Measurements from ENCODE around the gene DIS3L2.
A peak's percentile ranks its signal among the peaks of the same experiment; 100 is the strongest.

The DIS3L2 gene

DNA sequence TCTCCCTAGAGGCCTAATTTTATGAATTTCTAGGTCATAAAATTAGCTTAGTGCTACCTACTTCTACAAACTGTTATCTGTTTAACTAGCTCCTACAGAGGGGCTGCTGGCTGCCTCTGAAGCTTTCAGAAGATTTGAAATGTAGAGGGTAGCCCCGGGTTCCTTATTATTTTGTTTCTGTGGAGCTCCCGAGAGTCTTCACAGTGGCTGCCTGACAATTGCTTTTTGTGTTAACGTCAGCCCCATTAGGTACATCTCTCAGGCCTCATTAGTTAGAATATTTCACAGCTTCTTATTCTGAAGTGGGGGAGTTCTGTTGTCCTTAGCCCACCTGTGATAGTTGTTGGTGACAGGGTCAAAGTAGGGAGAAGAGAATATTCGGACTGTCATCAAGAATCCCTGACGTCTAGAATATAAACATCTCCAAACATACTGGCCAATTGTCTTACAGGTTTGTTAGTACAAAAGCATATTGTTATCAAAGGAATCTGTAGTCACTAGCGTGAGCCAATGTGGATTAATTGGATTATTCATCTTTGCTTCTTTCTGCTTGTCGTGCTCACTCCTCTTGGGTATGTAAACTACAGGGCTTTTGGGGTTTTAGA lies 77.5 kb downstream of the DIS3L2 start:
- Histone ChIP-seq H3K27me3 (ENCODE audit: insufficient read depth, low read length, poor library complexity, severe bottlenecking) (no peaks in the 10 kb centered on the region), H3F3A (ENCODE audit: low read depth) (no peaks in the 10 kb centered on the region), H3K79me2 (ENCODE audit: insufficient read depth, low read length) (no peaks in the 10 kb centered on the region), H3K4me3 (ENCODE audit: low read length, poor library complexity, severe bottlenecking) (peak overlapping the region; percentile 46), H4K20me1 (ENCODE audit: insufficient read depth, low read length, poor library complexity, severe bottlenecking) (no peaks in the 10 kb centered on the region), H3K36me3 (ENCODE audit: insufficient read depth, low read length) (peaks cover 7% of the 10 kb centered on the region; the same call in 1 of the 2 replicates), H3K9ac (ENCODE audit: low read depth, low read length, poor library complexity, severe bottlenecking) (peak overlapping the region; percentile 50), H3K4me2 (ENCODE audit: low read depth, low read length, poor library complexity, severe bottlenecking) (peak overlapping the region; percentile 47), H3K9me3 (ENCODE audit: insufficient read depth, low read depth, low read length) (no peaks in the 10 kb centered on the region; the same call in 1 of the 2 replicates), H3K9me2 (replicated peaks; ENCODE audit: low read depth, low read length) (no peaks in the 10 kb centered on the region), H3K4me1 (ENCODE audit: insufficient read depth, low read length, poor library complexity, severe bottlenecking) (peaks cover 14% of the 10 kb centered on the region), H2AFZ (ENCODE audit: low read length) (no peak overlapping the region)
- TF ChIP-seq, protein P1, sequence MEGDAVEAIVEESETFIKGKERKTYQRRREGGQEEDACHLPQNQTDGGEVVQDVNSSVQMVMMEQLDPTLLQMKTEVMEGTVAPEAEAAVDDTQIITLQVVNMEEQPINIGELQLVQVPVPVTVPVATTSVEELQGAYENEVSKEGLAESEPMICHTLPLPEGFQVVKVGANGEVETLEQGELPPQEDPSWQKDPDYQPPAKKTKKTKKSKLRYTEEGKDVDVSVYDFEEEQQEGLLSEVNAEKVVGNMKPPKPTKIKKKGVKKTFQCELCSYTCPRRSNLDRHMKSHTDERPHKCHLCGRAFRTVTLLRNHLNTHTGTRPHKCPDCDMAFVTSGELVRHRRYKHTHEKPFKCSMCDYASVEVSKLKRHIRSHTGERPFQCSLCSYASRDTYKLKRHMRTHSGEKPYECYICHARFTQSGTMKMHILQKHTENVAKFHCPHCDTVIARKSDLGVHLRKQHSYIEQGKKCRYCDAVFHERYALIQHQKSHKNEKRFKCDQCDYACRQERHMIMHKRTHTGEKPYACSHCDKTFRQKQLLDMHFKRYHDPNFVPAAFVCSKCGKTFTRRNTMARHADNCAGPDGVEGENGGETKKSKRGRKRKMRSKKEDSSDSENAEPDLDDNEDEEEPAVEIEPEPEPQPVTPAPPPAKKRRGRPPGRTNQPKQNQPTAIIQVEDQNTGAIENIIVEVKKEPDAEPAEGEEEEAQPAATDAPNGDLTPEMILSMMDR (conservative IDR thresholded peaks at IDR 0.05; ENCODE audit: low read length) = no peak
- no peak for TF ChIP-seq EZH2phosphoT487 (IDR thresholded peaks at IDR 0.05; ENCODE audit: borderline replicate concordance)

DNA sequence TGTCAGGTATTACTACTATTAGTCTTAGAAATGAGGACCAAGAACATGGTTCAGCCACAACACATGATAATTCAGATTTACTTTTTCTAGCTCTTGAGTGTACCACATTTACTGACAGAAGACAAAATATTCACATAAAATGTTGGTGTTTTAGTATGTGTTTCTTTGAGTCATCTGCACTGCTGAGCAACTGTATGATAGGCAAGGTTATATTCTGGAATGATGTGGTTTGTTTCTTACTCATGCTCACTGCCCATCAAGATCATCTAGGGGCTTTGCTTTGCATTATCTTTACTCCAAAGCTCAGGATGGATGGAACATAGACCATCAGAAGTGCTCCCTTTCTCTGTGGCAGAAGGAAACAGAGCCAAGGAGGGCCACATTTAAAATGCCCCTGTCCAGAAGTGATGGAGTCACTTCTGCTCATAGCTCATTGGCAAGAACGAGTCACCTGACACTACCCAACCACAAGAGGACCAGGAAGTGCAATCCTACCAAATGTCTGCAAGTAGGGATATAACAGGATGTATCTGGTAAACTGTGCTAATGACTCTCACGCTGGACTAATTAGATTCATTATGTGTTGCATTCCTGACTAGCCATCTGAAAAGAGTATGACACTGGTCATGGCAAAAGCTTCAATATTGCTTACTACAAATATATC lies 81.5 kb downstream of the DIS3L2 start:
- H3K9me2 ChIP-seq (replicated peaks; ENCODE audit: low read depth, low read length) = no peaks in the 10 kb centered on the region
- no peaks in the 10 kb centered on the region for H3K79me2 ChIP-seq (ENCODE audit: insufficient read depth, low read length)
- H3K9me3 ChIP-seq (ENCODE audit: insufficient read depth, low read depth, low read length) = no peaks in the 10 kb centered on the region
- H2AFZ ChIP-seq (ENCODE audit: low read length) = no peak overlapping the region
- H3F3A ChIP-seq (ENCODE audit: low read depth) = 0 out of 2 replicates have a peak, but pooled peaks cover 6% of the 10 kb centered on the region
- H3K27me3 ChIP-seq (ENCODE audit: insufficient read depth, low read length, poor library complexity, severe bottlenecking) = no peaks in the 10 kb centered on the region
- H3K4me3 ChIP-seq (ENCODE audit: low read length, poor library complexity, severe bottlenecking) = no peak overlapping the region
- H3K4me1 ChIP-seq (ENCODE audit: insufficient read depth, low read length, poor library complexity, severe bottlenecking) = peaks cover 12% of the 10 kb centered on the region
- TF ChIP-seq EZH2phosphoT487 (IDR thresholded peaks at IDR 0.05; ENCODE audit: borderline replicate concordance) = no peak
- TF ChIP-seq, protein P1 (conservative IDR thresholded peaks at IDR 0.05; ENCODE audit: low read length) = no peak
- H3K36me3 ChIP-seq (ENCODE audit: insufficient read depth, low read length) = no peaks in the 10 kb centered on the region
- H3K9ac ChIP-seq (ENCODE audit: low read depth, low read length, poor library complexity, severe bottlenecking) = no peak overlapping the region
- H4K20me1 ChIP-seq (ENCODE audit: insufficient read depth, low read length, poor library complexity, severe bottlenecking) = no peaks in the 10 kb centered on the region
- H3K4me2 ChIP-seq (ENCODE audit: low read depth, low read length, poor library complexity, severe bottlenecking) = no peak overlapping the region

GRCh38 chr2:232043966-232044365 lies 82.5 kb downstream of the DIS3L2 start:
- no peaks in the 10 kb centered on the region for H3K27me3 ChIP-seq (ENCODE audit: insufficient read depth, low read length, poor library complexity, severe bottlenecking)
- H2AFZ ChIP-seq (ENCODE audit: low read length) = no peak overlapping the region
- no peaks in the 10 kb centered on the region for H3K9me2 ChIP-seq (replicated peaks; ENCODE audit: low read depth, low read length)
- no peak overlapping the region for H3K9ac ChIP-seq (ENCODE audit: low read depth, low read length, poor library complexity, severe bottlenecking)
- no peaks in the 10 kb centered on the region for H3K79me2 ChIP-seq (ENCODE audit: insufficient read depth, low read length)
- no peaks in the 10 kb centered on the region for H3K9me3 ChIP-seq (ENCODE audit: insufficient read depth, low read depth, low read length)
- 0 out of 2 replicates have a peak, but pooled peaks cover 6% of the 10 kb centered on the region for H3F3A ChIP-seq (ENCODE audit: low read depth)
- no peak overlapping the region for H3K4me3 ChIP-seq (ENCODE audit: low read length, poor library complexity, severe bottlenecking)
- peaks cover 3% of the 10 kb centered on the region for H3K4me1 ChIP-seq (ENCODE audit: insufficient read depth, low read length, poor library complexity, severe bottlenecking)
- H3K4me2 ChIP-seq (ENCODE audit: low read depth, low read length, poor library complexity, severe bottlenecking) = no peak overlapping the region
- TF ChIP-seq, protein P1 (conservative IDR thresholded peaks at IDR 0.05; ENCODE audit: low read length) = no peak
- TF ChIP-seq EZH2phosphoT487 (IDR thresholded peaks at IDR 0.05; ENCODE audit: borderline replicate concordance) = no peak
- no peaks in the 10 kb centered on the region for H3K36me3 ChIP-seq (ENCODE audit: insufficient read depth, low read length)
- no peaks in the 10 kb centered on the region for H4K20me1 ChIP-seq (ENCODE audit: insufficient read depth, low read length, poor library complexity, severe bottlenecking)
